ENCODE results near the gene WT1. TPM values are rescaled to one million over a fixed set of nuclear protein-coding genes. Genes with fewer than 3 reads are reported as not detected.

WT1 gene
- total and polyA plus RNA-seq, 2 donors (not counting 3 experiments of a cell fraction or from before 2014, with no cell fraction given): not detected

GRCh38 chr11:32353884-32354283 is 81.5 kb downstream of the WT1 start:
- H3K9ac ChIP-seq (replicated peaks; ENCODE audit: extremely low read depth, insufficient read depth, low read length): no peak overlapping the region
- H3K9me3 ChIP-seq (replicated peaks; ENCODE audit: control insufficient read depth, insufficient read depth, low read length): no peaks in the 10 kb centered on the region
- H3K36me3 ChIP-seq (ENCODE audit: control insufficient read depth in 2 of 2, extremely low read depth in 1 of 2, insufficient read depth in 2 of 2, low read length in 2 of 2): no peaks in the 10 kb centered on the region
- dilution Hi-C loops (cut with MboI; ENCODE audit: extremely low pct_ligation_motif_present, low sequenced_read_pairs) (no loop called here), intact Hi-C loops (cut with micrococcal nuclease) (no loop called here)
- BruUV-seq (replicated peaks): no TSS peak
- H3K27ac ChIP-seq (ENCODE audit: insufficient read depth, low read depth, low read length): no peak overlapping the region
- H2AFZ ChIP-seq (ENCODE audit: low read depth, low read length): no peak overlapping the region
- peaks cover 2 to 18% of the 10 kb centered on the region in 2 experiments for H3K27me3 ChIP-seq (ENCODE audit: control insufficient read depth in 2 of 2, insufficient read depth in 2 of 2, low read length in 2 of 2)
- H3K4me3 ChIP-seq (replicated peaks in 1 of 3; ENCODE audit: insufficient read depth in 1 of 3, low read depth in 1 of 3, low read length in 3 of 3): no peak overlapping the region
- no peak for FAIRE-seq
- TF ChIP-seq FOS (IDR thresholded peaks at IDR 0.05; ENCODE audit: borderline replicate concordance, insufficient read depth, low read length): no peak
- no peak for TF ChIP-seq GATA2 (IDR thresholded peaks at IDR 0.05; ENCODE audit: insufficient read depth, insufficient read length, low read depth, low read length)
- TF ChIP-seq POLR2A (IDR thresholded peaks at IDR 0.05; ENCODE audit: low read depth, low read length): no peak
- TF ChIP-seq CTCF (IDR thresholded peaks at IDR 0.05; ENCODE audit: extremely low read depth in 1 of 2, insufficient read depth in 1 of 2, low read depth in 1 of 2, low read length in 2 of 2): no peak
- TF ChIP-seq POLR2AphosphoS5 (IDR thresholded peaks at IDR 0.05; ENCODE audit: insufficient read depth, low read depth, low read length): no peak
- TF ChIP-seq JUN (IDR thresholded peaks at IDR 0.05; ENCODE audit: borderline replicate concordance, insufficient read depth, insufficient read length, low read depth): no peak
- TF ChIP-seq MYC (IDR thresholded peaks at IDR 0.05; ENCODE audit: low read depth, low read length): no peak
- TF ChIP-seq EZH2 (IDR thresholded peaks at IDR 0.05; ENCODE audit: borderline replicate concordance, low read depth, low read length, severe bottlenecking): no peak
- TF ChIP-seq MAX (IDR thresholded peaks at IDR 0.05; ENCODE audit: insufficient read depth, insufficient read length): no peak
- DNase-seq (ENCODE audit: low read depth, low spot score): no peak
- no peaks in the 10 kb centered on the region for H3K9me1 ChIP-seq (replicated peaks; ENCODE audit: control insufficient read depth, extremely low read depth, insufficient read depth, low read length)
- CTCF ChIA-PET: no interaction called here
- H4K20me1 ChIP-seq (replicated peaks; ENCODE audit: control insufficient read depth, extremely low read depth, insufficient read depth, low read length): no peaks in the 10 kb centered on the region
- H3K79me2 ChIP-seq (ENCODE audit: control insufficient read depth, insufficient read depth, low read length): no peaks in the 10 kb centered on the region
- no peaks in the 10 kb centered on the region for H3K4me1 ChIP-seq (ENCODE audit: control insufficient read depth, extremely low read depth, insufficient read depth, low read length)
- H3K4me2 ChIP-seq (ENCODE audit: insufficient read depth, low read length): no peak overlapping the region
- POLR2A ChIA-PET: no interaction called here

All from endothelial cell of umbilical vein (primary cell).